K562 (cell line): Measurements from ENCODE around the gene TNFRSF19. TPM values are rescaled to one million over a fixed set of nuclear protein-coding genes. Genes with fewer than 3 reads are reported as not detected.

Source experiments
- ATAC-seq: fragments of 200-7000 bp; cut with Tn5 transposase; 3 replicates; pipeline ENCODE4 v1.9.1; 2020; ENCODE audit warnings: moderate library complexity
- BruUV-seq: library from RNA; stranded (reverse); fragments of 400-500 nt; replicated peaks from 2 replicates; lab custom pipeline; 2021; lab: Mats Ljungman, UMichigan
- CTCF ChIA-PET: fragments of 300-600 bp; formaldehyde crosslinking; extraction: SDS; loops from one replicate; lab custom pipeline; 2021; ENCODE audit warnings: low intra/inter-chr PET ratio; lab: Yijun Ruan, JAX
- POLR2A ChIA-PET: fragments of 300-600, 350-650 bp; sonication (Branson Sonifier 250); formaldehyde crosslinking; extraction: SDS; loops from one replicate; lab custom pipeline; 2021; ENCODE audit warnings: antibody characterized with exemption, inconsistent platforms; lab: Yijun Ruan, JAX
- DNase-seq, 4 experiments: peaks; one replicate each; pipeline versions ENCODE4 v3.0.0 to v3.0.0-alpha.2; 2011 to 2018; ENCODE audit warnings: low spot score in 3 of 4, mixed read lengths in 3 of 4; ENCODE audit errors: extremely low read depth in 1 of 4
- FAIRE-seq: peaks from 2 replicates; lab custom pipeline; 2011; peaks lifted over from hg19 to GRCh38; lab: Jason Lieb, UNC
- H2AFZ ChIP-seq: 2 replicates; pipeline ENCODE4 v1.6.0; 2011; ENCODE audit warnings: low read depth, low read length, control low read depth, inconsistent platforms
- H3K27ac ChIP-seq: fragments of 200-600 bp; 3 replicates; pipeline ENCODE4 v1.8.0; 2011; ENCODE audit warnings: low read depth, mild to moderate bottlenecking, control low read depth, inconsistent platforms, low read length, moderate library complexity, mixed read lengths; ENCODE audit errors: extremely low read depth
- H3K27me3 ChIP-seq, 2 experiments: fragments of 300-600 bp in 1 of 2; 2 replicates in 1 of 2; 3 replicates in 1 of 2; pipeline versions ENCODE4 v1.6.0 to v1.8.0; 2011; ENCODE audit warnings: inconsistent platforms in 2 of 2, low read length in 2 of 2, mild to moderate bottlenecking in 1 of 2, mixed read lengths in 1 of 2, moderate library complexity in 1 of 2; ENCODE audit not compliant: control insufficient read depth in 2 of 2, insufficient read depth in 2 of 2
- H3K36me3 ChIP-seq: fragments of 300-600 bp; 3 replicates; pipeline ENCODE4 v1.8.0; 2011; ENCODE audit warnings: mild to moderate bottlenecking, low read length, inconsistent platforms; ENCODE audit not compliant: control insufficient read depth, insufficient read depth
- H3K4me1 ChIP-seq, 2 experiments: fragments of 200-600 bp in 1 of 2; replicated peaks in 1 of 2; 2 replicates in 1 of 2; 3 replicates in 1 of 2; pipeline versions ENCODE4 v1.5.1 to v1.8.0; 2011; ENCODE audit warnings: inconsistent platforms in 2 of 2, low read length in 2 of 2, mild to moderate bottlenecking in 1 of 2, mixed read lengths in 1 of 2, moderate library complexity in 1 of 2; ENCODE audit not compliant: control insufficient read depth in 2 of 2, insufficient read depth in 2 of 2
- H3K4me2 ChIP-seq: 2 replicates; pipeline ENCODE4 v1.6.1; 2011; ENCODE audit warnings: low read length, control low read depth, inconsistent platforms, mixed read lengths; ENCODE audit not compliant: insufficient read depth
- H3K4me3 ChIP-seq: fragments of 200-600 bp; sonication (generic), shearing (Covaris generic); 2 replicates; pipeline ENCODE4 v1.5.1; 2016; ENCODE audit warnings: control low read depth, inconsistent platforms
- H3K79me2 ChIP-seq: fragments of 200-600 bp; 3 replicates; pipeline ENCODE4 v1.8.0; 2011; ENCODE audit warnings: low read length, inconsistent platforms; ENCODE audit not compliant: control insufficient read depth, insufficient read depth
- H3K9ac ChIP-seq, 2 experiments: 2 replicates each; pipeline versions ENCODE4 v1.6.0 to v1.6.1; 2011; ENCODE audit warnings: low read depth in 2 of 2, low read length in 2 of 2, control low read depth in 1 of 2, inconsistent platforms in 1 of 2, mild to moderate bottlenecking in 1 of 2, mixed read lengths in 1 of 2; ENCODE audit not compliant: insufficient read depth in 1 of 2
- H3K9me1 ChIP-seq: one replicate; pipeline ENCODE4 v1.6.0; 2011; ENCODE audit warnings: inconsistent platforms, mild to moderate bottlenecking, low read length, moderate library complexity; ENCODE audit not compliant: control insufficient read depth, insufficient read depth
- H3K9me3 ChIP-seq: replicated peaks from 2 replicates; pipeline ENCODE4 v1.5.1; 2011; ENCODE audit warnings: low read depth, low read length, inconsistent platforms; ENCODE audit not compliant: control insufficient read depth, insufficient read depth
- H4K20me1 ChIP-seq: replicated peaks from 2 replicates; pipeline ENCODE4 v1.6.1; 2011; ENCODE audit warnings: low read length, inconsistent platforms, mixed read lengths; ENCODE audit not compliant: control insufficient read depth, insufficient read depth
- MTA3 ChIP-seq: fragments of 450-650 bp; formaldehyde crosslinking; IDR thresholded peaks from 2 replicates; pipeline ENCODE4 v1.6.1; 2017; ENCODE audit warnings: mild to moderate bottlenecking, borderline replicate concordance
- NCOA1 ChIP-seq: fragments of 450-650 bp; IDR thresholded peaks from 2 replicates; pipeline ENCODE4 v1.6.1; 2016; ENCODE audit warnings: low read depth
- PML ChIP-seq: IDR thresholded peaks from 2 replicates; pipeline ENCODE4 v1.6.1; 2012; ENCODE audit warnings: low read length, inconsistent platforms
- RBM39 ChIP-seq: fragments of 200-400 bp; formaldehyde crosslinking; optimal IDR thresholded peaks from 2 replicates; pipeline ENCODE3; 2018; ENCODE audit warnings: low read depth, low read length
- WGBS: fragments of 100-300 bp; shearing (Covaris generic); methylation state at CpG from one replicate; pipeline ENCODE4 v1.1.6; 2016; ENCODE audit warnings: low coverage, mixed read lengths; ENCODE audit not compliant: insufficient coverage; ENCODE audit errors: missing lambda C conversion rate; 5-methylcytosine and 5-hydroxymethylcytosine counted together
- in situ Hi-C: fragments of 300-500 bp; cut with MboI; formaldehyde crosslinking; loops from 4 replicates; pipeline ENCODE4 v1.15.0; 2018; ENCODE audit warnings: inconsistent platforms, mixed read lengths
- intact Hi-C: fragments of 100-400 bp; cut with micrococcal nuclease; formaldehyde crosslinking; loops from 2 replicates; pipeline ENCODE4 v1.14.2; 2022
- polyA plus RNA-seq, 8 experiments: library from polyadenylated mRNA; depleted of rRNA in 4 of 8; stranded (reverse) in 5 of 8; unstranded in 3 of 8; fragments of >200 nt; fragmentation: Nextera tagmentation in 2 of 8; fragmentation: Illumina TruSeq in 1 of 8; extraction: Ambion mirVana in 2 of 8; extraction: Trizol in 1 of 8; gene quantifications; 2 replicates each; pipeline versions ENCODE4 v1.2.1 to v1.2.3, GENCODE V29; 2011 to 2014; ENCODE audit warnings: inconsistent platforms in 1 of 8, missing spikeins in 1 of 8
- total RNA-seq, 7 experiments: library from RNA; depleted of rRNA in 6 of 7; stranded (reverse); fragments of >200 nt in 6 of 7; fragmentation: Illumina TruSeq in 2 of 7; extraction: Trizol in 2 of 7; gene quantifications; 2 replicates each; pipeline versions ENCODE4 v1.2.1 to v1.2.3, GENCODE V29; 2011 to 2021; ENCODE audit warnings: low replicate concordance in 1 of 7

The TNFRSF19 gene
- total and polyA plus RNA-seq, 9 of the 15 experiments (the other 6 are each of a cell fraction or from before 2014, with no cell fraction given): 0.01 to 0.07 TPM; not detected in 7

DNA sequence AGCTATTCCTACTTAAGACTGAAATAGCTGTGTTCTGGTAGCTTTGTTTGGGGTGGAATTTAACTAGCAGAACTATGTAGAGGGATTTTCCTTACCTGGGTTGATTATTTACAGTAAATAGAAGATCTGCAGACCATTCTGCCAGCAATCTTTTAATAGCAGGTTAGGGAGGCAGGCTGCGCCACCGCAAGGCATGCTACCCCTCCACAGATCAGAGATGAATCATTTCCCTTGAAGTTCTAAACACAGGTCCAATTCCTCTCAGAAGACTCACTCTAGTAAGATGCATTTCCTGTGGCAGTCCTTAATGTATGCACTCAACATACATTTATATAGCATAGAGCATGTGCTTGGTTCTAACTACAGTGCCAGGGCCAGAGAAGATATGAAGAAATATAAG lies 109.0 kb downstream of the TNFRSF19 start:
- TF ChIP-seq RBM39: no peak
- ATAC-seq (no peak), FAIRE-seq (no peak), DNase-seq (no peak)
- H4K20me1 ChIP-seq: no peaks in the 10 kb centered on the region
- H3K36me3 ChIP-seq: no peaks in the 10 kb centered on the region
- no peaks in the 10 kb centered on the region for H3K79me2 ChIP-seq
- H3K9me1 ChIP-seq: no peaks in the 10 kb centered on the region
- 0% methylated on average over 2 of the region's 2 CpGs for WGBS
- no peak overlapping the region for H2AFZ ChIP-seq
- H3K4me2 ChIP-seq: no peak overlapping the region
- H3K9ac ChIP-seq: no peak overlapping the region
- intact Hi-C loops (no loop called here), in situ Hi-C loops (no loop called here)
- no TSS peak for BruUV-seq
- H3K27me3 ChIP-seq: no peaks in the 10 kb centered on the region
- CTCF ChIA-PET: no interaction called here
- H3K27ac ChIP-seq: no peak overlapping the region
- no peaks in the 10 kb centered on the region for H3K4me1 ChIP-seq
- no peaks in the 10 kb centered on the region for H3K9me3 ChIP-seq
- POLR2A ChIA-PET: no interaction called here
- no peak overlapping the region for H3K4me3 ChIP-seq

DNA sequence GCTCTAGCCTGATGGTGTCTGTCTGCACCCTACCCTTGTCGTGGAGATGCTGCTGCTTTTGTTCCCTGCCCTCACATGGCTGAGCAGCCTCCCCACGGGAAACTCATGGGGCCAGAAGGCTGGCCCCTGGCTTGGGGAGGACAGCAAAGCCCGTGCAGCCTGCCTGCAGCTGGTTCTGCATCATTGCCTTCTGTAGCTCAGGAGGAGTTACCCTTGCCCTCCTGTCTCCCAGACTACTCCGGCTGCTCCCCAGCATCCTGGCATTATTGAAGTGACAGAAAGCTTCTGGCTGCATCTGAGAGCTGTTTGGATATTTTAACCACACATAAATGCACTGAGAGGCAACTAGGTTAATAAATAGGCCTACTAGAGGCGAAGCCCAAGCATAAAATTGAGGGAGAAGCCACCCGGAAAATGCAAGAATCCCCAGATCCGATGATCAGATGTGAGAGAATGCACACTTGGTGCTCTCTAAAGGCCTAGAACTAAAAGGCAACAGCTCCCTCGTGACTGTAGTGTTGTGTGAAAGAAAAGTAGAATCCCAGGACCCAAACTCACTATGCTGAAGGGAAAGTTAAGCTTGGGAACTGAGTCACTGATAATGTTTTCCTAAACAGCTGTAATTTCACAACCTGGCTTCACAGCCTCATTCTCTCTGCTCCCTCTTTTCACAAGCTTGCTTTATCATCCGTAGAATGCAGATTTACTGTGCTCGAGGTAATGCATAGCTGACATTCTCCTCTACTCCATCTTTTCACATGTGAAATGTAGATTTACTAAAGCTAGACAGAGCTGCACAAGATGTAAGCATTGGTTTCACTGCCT lies 110.8 kb downstream of the TNFRSF19 start:
- H3K4me1 ChIP-seq: no peaks in the 10 kb centered on the region
- FAIRE-seq (no peak), DNase-seq (no peak)
- H3K9me3 ChIP-seq: no peaks in the 10 kb centered on the region
- H3K4me2 ChIP-seq: no peak overlapping the region
- H2AFZ ChIP-seq: no peak overlapping the region
- POLR2A ChIA-PET: interaction anchor here (0.7 to 1.1 kb wide), 3 partner anchors 12 to 143 kb away, joined by 3 read pairs; no protein-coding TSS in a partner anchor
- 0% methylated on average over 8 of the region's 10 CpGs for WGBS
- H3K9ac ChIP-seq: no peak overlapping the region
- BruUV-seq: no TSS peak
- no peaks in the 10 kb centered on the region for H3K79me2 ChIP-seq
- intact Hi-C loops: no loop called here
- no peaks in the 10 kb centered on the region for H3K27me3 ChIP-seq
- no peak overlapping the region for H3K27ac ChIP-seq
- H4K20me1 ChIP-seq: no peaks in the 10 kb centered on the region
- in situ Hi-C loops: no loop called here
- CTCF ChIA-PET: no interaction called here
- TF ChIP-seq PML (no peak), MTA3 (no peak), NCOA1 (no peak)
- TF ChIP-seq, all 486 proteins: peak for 0
- H3K36me3 ChIP-seq: no peaks in the 10 kb centered on the region
- H3K9me1 ChIP-seq: no peaks in the 10 kb centered on the region
- ATAC-seq: no peak
- H3K4me3 ChIP-seq: no peak overlapping the region
